ENCODE measurements around the gene ARPC2. TPM values are rescaled to one million over a fixed set of nuclear protein-coding genes. Genes with fewer than 3 reads are reported as not detected.

ARPC2 gene
- total RNA-seq, 1 experiment from 2014 or later = 187 TPM

DNA sequence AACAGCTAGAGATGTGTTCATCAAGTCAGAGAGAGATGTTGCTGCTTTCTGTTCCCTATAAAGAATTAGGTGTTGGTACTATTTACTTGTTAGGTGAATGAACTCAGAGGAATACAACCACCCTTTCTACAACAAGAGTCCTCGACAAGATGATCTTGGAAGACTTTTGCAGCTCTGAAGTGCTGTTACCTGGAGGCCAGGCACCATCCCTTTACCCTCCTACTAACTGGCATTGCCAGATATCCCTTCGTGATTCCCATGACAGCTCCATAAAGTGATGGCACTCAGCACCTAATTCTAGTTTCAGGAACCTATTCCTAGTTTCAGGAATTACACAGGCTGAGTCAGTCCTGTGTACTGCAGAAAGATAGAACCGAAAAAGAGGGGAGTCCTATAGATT is 9.9 kb downstream of the ARPC2 start:
- no peak overlapping the region for H2AFZ ChIP-seq (ENCODE audit: low read depth, low read length, poor library complexity, severe bottlenecking)
- peaks cover 40 to 42% of the 10 kb centered on the region in 2 experiments; a peak in 3 of 4 replicates for H3K36me3 ChIP-seq (ENCODE audit: control insufficient read depth in 1 of 2, insufficient read depth in 2 of 2, low read length in 2 of 2)
- POLR2A ChIA-PET = no interaction called here
- H3K9me3 ChIP-seq (ENCODE audit: control insufficient read depth in 1 of 2, insufficient read depth in 1 of 2, low read depth in 1 of 2, low read length in 2 of 2) = no peaks in the 10 kb centered on the region
- no peaks in the 10 kb centered on the region for H3K27me3 ChIP-seq (ENCODE audit: insufficient read depth, low read length)
- no peak overlapping the region for H3K4me3 ChIP-seq (replicated peaks in 1 of 2; ENCODE audit: low read depth in 1 of 2, low read length in 2 of 2)
- no peak overlapping the region for H3K27ac ChIP-seq (ENCODE audit: low read depth, low read length)
- DNase-seq (ENCODE audit: low read depth, low spot score) (no peak), ATAC-seq (no peak)
- no peaks in the 10 kb centered on the region for H4K20me1 ChIP-seq (ENCODE audit: insufficient read depth)
- RAD21 ChIA-PET (ENCODE audit: low non-redundant PET in 1 of 2, low total read pairs in 2 of 2, uncharacterized antibody in 2 of 2, unreplicated experiment in 2 of 2) = no interaction called here
- peaks cover 26 to 30% of the 10 kb centered on the region in 2 experiments for H3K4me1 ChIP-seq (ENCODE audit: control insufficient read depth in 1 of 2, insufficient read depth in 2 of 2, low read length in 2 of 2)
- H3K79me2 ChIP-seq (ENCODE audit: insufficient read depth, low read length) = peaks cover 79% of the 10 kb centered on the region
- CTCF ChIA-PET = interaction anchor here (1.0 kb wide), 1 partner anchor 31 kb away, joined by 3 read pairs; no protein-coding TSS in a partner anchor
- intact Hi-C loops (cut with micrococcal nuclease) = no loop called here
- no peaks in the 10 kb centered on the region for H3K9me2 ChIP-seq (ENCODE audit: insufficient read depth)
- TF ChIP-seq ELF1 (IDR thresholded peaks at IDR 0.05; ENCODE audit: borderline replicate concordance, low read depth) (no peak), ZFX (IDR thresholded peaks at IDR 0.05) (no peak), SP1 (IDR thresholded peaks at IDR 0.05; ENCODE audit: low read depth) (no peak), RAD21 (IDR thresholded peaks at IDR 0.05; ENCODE audit: low read depth) (no peak), CBX3 (IDR thresholded peaks at IDR 0.05; ENCODE audit: low read depth) (no peak), POLR2A (IDR thresholded peaks at IDR 0.05; ENCODE audit: borderline replicate concordance, extremely low read depth, insufficient read depth, insufficient read length) (no peak), SRF (IDR thresholded peaks at IDR 0.05; ENCODE audit: low read depth) (no peak), ZNF274 (IDR thresholded peaks at IDR 0.05; ENCODE audit: low read depth, low read length) (no peak), CEBPB (IDR thresholded peaks at IDR 0.05; ENCODE audit: low read depth) (no peak), EZH2phosphoT487 (IDR thresholded peaks at IDR 0.05; ENCODE audit: borderline replicate concordance) (no peak), EZH2 (IDR thresholded peaks at IDR 0.05) (no peak), TCF7L2 (IDR thresholded peaks at IDR 0.05; ENCODE audit: borderline replicate concordance, extremely low read depth, insufficient read depth, insufficient read length) (no peak), FOSL1 (IDR thresholded peaks at IDR 0.05; ENCODE audit: low read depth) (no peak), EGR1 (IDR thresholded peaks at IDR 0.05; ENCODE audit: low read depth) (no peak), POLR2AphosphoS5 (IDR thresholded peaks at IDR 0.05; ENCODE audit: low read depth, low read length) (no peak), ZBTB33 (IDR thresholded peaks at IDR 0.05; ENCODE audit: extremely low read depth, insufficient replicate concordance, low read length) (no peak), SIN3A (IDR thresholded peaks at IDR 0.05; ENCODE audit: low read depth) (no peak), JUND (IDR thresholded peaks at IDR 0.05) (no peak)
- TF ChIP-seq, protein P1, sequence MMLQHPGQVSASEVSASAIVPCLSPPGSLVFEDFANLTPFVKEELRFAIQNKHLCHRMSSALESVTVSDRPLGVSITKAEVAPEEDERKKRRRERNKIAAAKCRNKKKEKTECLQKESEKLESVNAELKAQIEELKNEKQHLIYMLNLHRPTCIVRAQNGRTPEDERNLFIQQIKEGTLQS (IDR thresholded peaks at IDR 0.05) = no peak
- TF ChIP-seq, protein P2, sequence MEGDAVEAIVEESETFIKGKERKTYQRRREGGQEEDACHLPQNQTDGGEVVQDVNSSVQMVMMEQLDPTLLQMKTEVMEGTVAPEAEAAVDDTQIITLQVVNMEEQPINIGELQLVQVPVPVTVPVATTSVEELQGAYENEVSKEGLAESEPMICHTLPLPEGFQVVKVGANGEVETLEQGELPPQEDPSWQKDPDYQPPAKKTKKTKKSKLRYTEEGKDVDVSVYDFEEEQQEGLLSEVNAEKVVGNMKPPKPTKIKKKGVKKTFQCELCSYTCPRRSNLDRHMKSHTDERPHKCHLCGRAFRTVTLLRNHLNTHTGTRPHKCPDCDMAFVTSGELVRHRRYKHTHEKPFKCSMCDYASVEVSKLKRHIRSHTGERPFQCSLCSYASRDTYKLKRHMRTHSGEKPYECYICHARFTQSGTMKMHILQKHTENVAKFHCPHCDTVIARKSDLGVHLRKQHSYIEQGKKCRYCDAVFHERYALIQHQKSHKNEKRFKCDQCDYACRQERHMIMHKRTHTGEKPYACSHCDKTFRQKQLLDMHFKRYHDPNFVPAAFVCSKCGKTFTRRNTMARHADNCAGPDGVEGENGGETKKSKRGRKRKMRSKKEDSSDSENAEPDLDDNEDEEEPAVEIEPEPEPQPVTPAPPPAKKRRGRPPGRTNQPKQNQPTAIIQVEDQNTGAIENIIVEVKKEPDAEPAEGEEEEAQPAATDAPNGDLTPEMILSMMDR (IDR thresholded peaks at IDR 0.05 in 2 of 3, conservative IDR thresholded peaks at IDR 0.05 in 1 of 3; ENCODE audit: borderline replicate concordance in 1 of 3, insufficient read depth in 1 of 3, low read depth in 2 of 3, low read length in 2 of 3) = no peak
- H3K9ac ChIP-seq (ENCODE audit: low read length) = no peak overlapping the region
- BruUV-seq (replicated peaks) = no TSS peak
- H3K4me2 ChIP-seq (ENCODE audit: low read length) = no peak overlapping the region

All from HCT116 (cell line).